HEK293 (cell line): Measurements from ENCODE around the gene GRAMD1B.

Experiments used
- CTCF ChIA-PET: fragments of 350-600 bp; formaldehyde crosslinking; extraction: SDS; loops from one replicate; lab custom pipeline; 2021; ENCODE audit warnings: antibody characterized with exemption; lab: Yijun Ruan, JAX
- POLR2A ChIA-PET: fragments of 300-600 bp; formaldehyde crosslinking; extraction: SDS; loops from one replicate; lab custom pipeline; 2020; ENCODE audit warnings: antibody characterized with exemption, inconsistent platforms; lab: Yijun Ruan, JAX
- H3K27ac ChIP-seq: fragments of 200-500 bp; sonication (Bioruptor generic); 2 replicates; pipeline ENCODE4 v1.5.1; 2014; ENCODE audit warnings: low read depth, low read length, control low read depth, inconsistent platforms; ENCODE audit errors: extremely low read depth
- H3K36me3 ChIP-seq, 2 experiments: fragments of 200-500 bp in 1 of 2; sonication (Bioruptor generic) in 1 of 2; 1 replicate in 1 of 2; 2 replicates in 1 of 2; pipeline ENCODE4 v1.5.1; 2014 to 2017; ENCODE audit warnings: inconsistent platforms in 2 of 2, low read length in 2 of 2; ENCODE audit not compliant: control insufficient read depth in 2 of 2, insufficient read depth in 1 of 2
- H3K4me1 ChIP-seq: fragments of 200-500 bp; sonication (Bioruptor generic); 2 replicates; pipeline ENCODE4 v1.5.1; 2014; ENCODE audit warnings: mild to moderate bottlenecking, low read length, inconsistent platforms; ENCODE audit not compliant: control insufficient read depth, insufficient read depth
- H3K4me3 ChIP-seq: 2 replicates; pipeline ENCODE4 v1.5.1; 2011; ENCODE audit warnings: low read depth, mild to moderate bottlenecking, control low read depth, low read length, moderate library complexity
- H3K9me3 ChIP-seq: fragments of 200-500 bp; sonication (Bioruptor generic); 2 replicates; pipeline ENCODE4 v1.5.1; 2014; ENCODE audit warnings: low read depth, low read length, inconsistent platforms; ENCODE audit not compliant: control insufficient read depth, insufficient read depth
- HOXC10 ChIP-seq: sonication (generic); formaldehyde crosslinking; IDR thresholded peaks from 2 replicates; pipeline ENCODE4 v1.8.1; 2023; ENCODE audit warnings: mild to moderate bottlenecking, missing genetic modification reagents
- INSM2 ChIP-seq: fragments of 450-650 bp; formaldehyde crosslinking; IDR thresholded peaks from 2 replicates; pipeline ENCODE4 v1.5.1; 2016; ENCODE audit warnings: missing biosample characterization, missing genetic modification characterization
- KLF10 ChIP-seq: fragments of 450-650 bp; IDR thresholded peaks from 2 replicates; pipeline ENCODE4 v1.5.1; 2018; ENCODE audit warnings: missing biosample characterization, mild to moderate bottlenecking, missing genetic modification characterization
- PRDM4 ChIP-seq: fragments of 450-650 bp; formaldehyde crosslinking; IDR thresholded peaks from 2 replicates; pipeline ENCODE4 v1.5.1; 2017; ENCODE audit warnings: missing biosample characterization, missing genetic modification characterization
- SCRT2 ChIP-seq: fragments of 450-650 bp; formaldehyde crosslinking; IDR thresholded peaks from 2 replicates; pipeline ENCODE4 v1.5.1; 2016; ENCODE audit warnings: missing biosample characterization, missing genetic modification characterization
- SETDB1 ChIP-seq: IDR thresholded peaks from one replicate; pipeline ENCODE4 v1.6.1; 2017; ENCODE audit warnings: mild to moderate bottlenecking, low read length, moderate library complexity, mixed read lengths; ENCODE audit not compliant: insufficient read length
- YY1 ChIP-seq: fragments of 450-650 bp; formaldehyde crosslinking; IDR thresholded peaks from 2 replicates; pipeline ENCODE4 v1.5.1; 2018; ENCODE audit warnings: missing biosample characterization, missing genetic modification characterization
- ZBTB21 ChIP-seq: fragments of 450-650 bp; formaldehyde crosslinking; IDR thresholded peaks from 2 replicates; pipeline ENCODE4 v1.5.1; 2017; ENCODE audit warnings: missing biosample characterization, missing genetic modification characterization
- ZBTB48 ChIP-seq: fragments of 450-650 bp; formaldehyde crosslinking; IDR thresholded peaks from 2 replicates; pipeline ENCODE4 v1.5.1; 2016; ENCODE audit warnings: missing biosample characterization, missing genetic modification characterization
- ZNF10 ChIP-seq: fragments of 450-650 bp; formaldehyde crosslinking; IDR thresholded peaks from 2 replicates; pipeline ENCODE4 v1.5.1; 2017; ENCODE audit warnings: missing biosample characterization, missing genetic modification characterization
- ZNF202 ChIP-seq: fragments of 450-650 bp; formaldehyde crosslinking; IDR thresholded peaks from 2 replicates; pipeline ENCODE4 v1.5.1; 2016; ENCODE audit warnings: missing biosample characterization, missing genetic modification characterization, borderline replicate concordance
- ZNF221 ChIP-seq: fragments of 450-650 bp; formaldehyde crosslinking; IDR thresholded peaks from 2 replicates; pipeline ENCODE4 v1.5.1; 2017; ENCODE audit warnings: missing biosample characterization, missing genetic modification characterization, borderline replicate concordance
- ZNF23 ChIP-seq: fragments of 450-650 bp; formaldehyde crosslinking; IDR thresholded peaks from 2 replicates; pipeline ENCODE4 v1.5.1; 2016; ENCODE audit warnings: missing biosample characterization, missing genetic modification characterization, borderline replicate concordance
- ZNF366 ChIP-seq: fragments of 450-650 bp; formaldehyde crosslinking; conservative IDR thresholded peaks from 2 replicates; pipeline ENCODE4 v1.5.1; 2016; ENCODE audit warnings: missing biosample characterization, missing genetic modification characterization
- ZNF404 ChIP-seq: fragments of 450-650 bp; formaldehyde crosslinking; IDR thresholded peaks from 2 replicates; pipeline ENCODE4 v1.5.1; 2017; ENCODE audit warnings: missing biosample characterization, missing genetic modification characterization
- ZNF473 ChIP-seq: fragments of 450-650 bp; formaldehyde crosslinking; IDR thresholded peaks from 2 replicates; pipeline ENCODE4 v1.5.1; 2017; ENCODE audit warnings: missing biosample characterization, missing genetic modification characterization
- ZNF521 ChIP-seq: fragments of 450-650 bp; formaldehyde crosslinking; IDR thresholded peaks from 2 replicates; pipeline ENCODE4 v1.5.1; 2017; ENCODE audit warnings: missing biosample characterization, mild to moderate bottlenecking, missing genetic modification characterization
- ZNF549 ChIP-seq: fragments of 450-650 bp; IDR thresholded peaks from 2 replicates; pipeline ENCODE4 v1.5.1; 2018; ENCODE audit warnings: missing biosample characterization, missing genetic modification characterization, mild to moderate bottlenecking, inconsistent platforms, moderate library complexity
- ZNF555 ChIP-seq: fragments of 450-650 bp; formaldehyde crosslinking; conservative IDR thresholded peaks from 2 replicates; pipeline ENCODE4 v1.5.1; 2017; ENCODE audit warnings: missing biosample characterization, mild to moderate bottlenecking, missing genetic modification characterization, inconsistent platforms
- ZNF580 ChIP-seq: fragments of 450-650 bp; formaldehyde crosslinking; IDR thresholded peaks from 2 replicates; pipeline ENCODE4 v1.5.1; 2016; ENCODE audit warnings: missing biosample characterization, missing genetic modification characterization
- ZNF585B ChIP-seq: fragments of 450-650 bp; formaldehyde crosslinking; IDR thresholded peaks from 2 replicates; pipeline ENCODE4 v1.5.1; 2016; ENCODE audit warnings: missing biosample characterization, missing genetic modification characterization
- ZSCAN18 ChIP-seq: fragments of 450-650 bp; formaldehyde crosslinking; IDR thresholded peaks from 2 replicates; pipeline ENCODE4 v1.5.1; 2016; ENCODE audit warnings: missing biosample characterization, missing genetic modification characterization

Gene GRAMD1B

GRCh38 chr11:123652599-123652998 lies 222.5 kb downstream of the GRAMD1B start:
- Histone ChIP-seq H3K4me3 (no peak overlapping the region), H3K9me3 (no peaks in the 10 kb centered on the region), H3K27ac (no peak overlapping the region), H3K4me1 (no peaks in the 10 kb centered on the region), H3K36me3 (no peaks in the 10 kb centered on the region)
- TF ChIP-seq PRDM4 (tag by site-specific recombination) (no peak), ZBTB21 (no peak), ZNF580 (tag by site-specific recombination) (no peak), YY1 (no peak), INSM2 (no peak), SCRT2 (tag by site-specific recombination) (no peak), ZNF521 (tag by site-specific recombination) (no peak)
- ChIA-PET CTCF (interaction anchor here (0.6 to 6.1 kb wide), 7 partner anchors 11 to 81 kb away, joined by 3 to 69 read pairs (median 4); no protein-coding TSS in a partner anchor), POLR2A (no interaction called here)

- ChIA-PET POLR2A (interaction anchor here (0.8 kb wide), 1 partner anchor 54 kb away, joined by 3 read pairs; no protein-coding TSS in a partner anchor), CTCF (interaction anchor here (0.6 to 6.1 kb wide), 9 partner anchors 12 to 161 kb away, joined by 3 to 69 read pairs (median 4); no protein-coding TSS in a partner anchor)
- peak overlapping the region; percentile 61 for H3K4me3 ChIP-seq
- no peaks in the 10 kb centered on the region for H3K9me3 ChIP-seq
- no peaks in the 10 kb centered on the region for H3K36me3 ChIP-seq
- no peak overlapping the region for H3K27ac ChIP-seq
- no peaks in the 10 kb centered on the region for H3K4me1 ChIP-seq
- TF ChIP-seq SETDB1 (no peak), ZNF473 (no peak), ZNF585B (tag by site-specific recombination) (no peak), ZNF23 (tag by site-specific recombination) (no peak), ZNF366 (no peak), ZNF202 (tag by site-specific recombination) (no peak), ZNF10 (tag by site-specific recombination) (no peak), ZSCAN18 (tag by site-specific recombination) (no peak)
- TF ChIP-seq, all 188 proteins: peak for 0
Measured at GRCh38 chr11:123653483-123653826, 223.4 kb downstream of the GRAMD1B start.

- Histone ChIP-seq H3K4me1 (no peaks in the 10 kb centered on the region), H3K4me3 (peak overlapping the region; percentile 61), H3K36me3 (no peaks in the 10 kb centered on the region), H3K27ac (no peak overlapping the region), H3K9me3 (no peaks in the 10 kb centered on the region)
- POLR2A ChIA-PET: interaction anchor here (0.8 to 1.5 kb wide), 2 partner anchors 17 to 53 kb away, joined by 3 to 5 read pairs; no protein-coding TSS in a partner anchor
- CTCF ChIA-PET: interaction anchor here (0.6 to 6.1 kb wide), 9 partner anchors 13 to 161 kb away, joined by 3 to 69 read pairs (median 5); no protein-coding TSS in a partner anchor
- TF ChIP-seq PRDM4 (tag by site-specific recombination) (no peak), ZNF404 (tag by site-specific recombination) (no peak), ZBTB48 (peak; percentile 43; the same call in 1 of the 2 replicates), KLF10 (tag by site-specific recombination) (no peak), ZNF549 (no peak), HOXC10 (CRISPR knock-in tag) (no peak), ZNF221 (tag by site-specific recombination) (no peak), ZNF555 (tag by site-specific recombination) (no peak)
Measured at GRCh38 chr11:123653827-123654565, 223.9 kb downstream of the GRAMD1B start.
